Spinal cord (tissue), 10 donors: Measurements from ENCODE around the gene NAALADL2. TPM values are rescaled to one million over a fixed set of nuclear protein-coding genes. Genes with fewer than 3 reads are reported as not detected.

Source experiments
- DNase-seq, 6 donors: peaks; one replicate each; pipeline versions ENCODE4 v3.0.0 to v3.0.0-alpha.2; 2013 to 2015; ENCODE audit warnings: low spot score in 6 of 6, low read depth in 4 of 6
- H3K27ac ChIP-seq: one replicate; pipeline ENCODE4 v1.5.1; 2013; ENCODE audit warnings: low read depth, low read length, control low read depth
- H3K27me3 ChIP-seq: one replicate; pipeline ENCODE4 v1.6.1; 2013; ENCODE audit warnings: low read length; ENCODE audit not compliant: control insufficient read depth, insufficient read depth
- H3K36me3 ChIP-seq: one replicate; pipeline ENCODE4 v1.6.1; 2013; ENCODE audit warnings: low read length; ENCODE audit not compliant: control insufficient read depth, insufficient read depth
- H3K4me1 ChIP-seq: one replicate; pipeline ENCODE4 v1.6.1; 2013; ENCODE audit warnings: low read length; ENCODE audit not compliant: control insufficient read depth, insufficient read depth
- H3K4me3 ChIP-seq: one replicate; pipeline ENCODE4 v1.5.1; 2013; ENCODE audit warnings: low read depth, low read length, control low read depth
- H3K9me3 ChIP-seq: one replicate; pipeline ENCODE4 v1.6.1; 2013; ENCODE audit warnings: low read length; ENCODE audit not compliant: control insufficient read depth, insufficient read depth
- WGBS: methylation state at CpG from one replicate; pipeline ENCODE4 v1.1.5; 2013; ENCODE audit warnings: missing lambda C conversion rate; ENCODE audit not compliant: insufficient coverage; 5-methylcytosine and 5-hydroxymethylcytosine counted together
- polyA plus RNA-seq, 2 donors: library from polyadenylated mRNA; unstranded; fragments of 120-200 nt; gene quantifications; one replicate each; pipeline ENCODE4 v1.2.1, GENCODE V29; 2013; ENCODE audit not compliant: insufficient read length in 2 of 2
- total RNA-seq, 2 donors: library from RNA; depleted of rRNA in 1 of 2; stranded (reverse); fragments of 120-200 nt in 1 of 2; fragments of >200 nt in 1 of 2; gene quantifications; one replicate each; pipeline versions ENCODE4 v1.2.3 to v1.2.4, GENCODE V29; 2013 to 2014
- donor health status: healthy.

NAALADL2 gene
- total and polyA plus RNA-seq, 4 donors, result 2.9 to 24.4 (median 11.1) TPM

GRCh38 chr3:174883881-174884675 is 24.9 kb downstream of the NAALADL2 start:
- no peaks in the 10 kb centered on the region for H3K9me3 ChIP-seq
- no peak overlapping the region for H3K27ac ChIP-seq
- H3K4me1 ChIP-seq, result no peaks in the 10 kb centered on the region
- no peak overlapping the region for H3K4me3 ChIP-seq
- WGBS, result 98% methylated on average over 5 of the region's 6 CpGs
- H3K36me3 ChIP-seq, result no peaks in the 10 kb centered on the region
- DNase-seq, result no peak
- no peaks in the 10 kb centered on the region for H3K27me3 ChIP-seq

DNA sequence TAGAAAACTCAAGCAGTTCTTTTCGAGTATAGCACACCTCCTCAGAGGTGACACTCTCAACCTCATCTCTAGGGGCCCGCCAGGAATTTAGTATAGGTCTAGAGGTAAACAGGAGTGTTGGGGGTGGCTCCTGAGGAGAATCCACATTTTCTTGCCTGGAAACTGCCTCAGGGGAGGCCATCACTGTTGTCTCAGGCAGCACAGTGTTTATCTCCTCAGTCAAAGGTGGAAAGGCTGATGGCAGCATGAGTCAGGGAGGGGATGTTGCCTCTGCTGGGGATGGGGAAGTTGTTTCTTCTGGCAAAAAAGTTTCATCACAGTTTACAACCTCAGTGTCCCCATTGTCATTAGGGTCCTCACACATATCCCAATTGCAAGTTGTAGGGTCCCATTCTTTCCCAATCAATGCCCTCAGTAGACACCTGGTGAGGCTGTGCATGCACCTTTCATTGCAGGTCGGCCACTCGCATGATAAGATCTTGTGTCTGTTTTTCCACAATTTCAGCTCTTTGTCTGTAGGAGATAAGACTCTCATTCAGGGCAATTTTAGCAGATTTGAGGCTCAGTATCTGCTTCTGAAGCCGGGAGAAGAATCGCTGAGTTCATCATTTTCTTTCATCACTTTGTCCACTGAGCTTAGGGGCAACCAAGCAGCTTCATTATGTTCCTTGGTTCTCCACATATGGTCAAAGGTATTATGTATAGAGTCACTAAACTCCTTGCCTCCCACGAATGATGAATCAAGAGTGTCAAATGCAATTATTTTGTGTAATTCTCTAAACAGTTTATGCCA is 25.8 kb downstream of the NAALADL2 start:
- Histone ChIP-seq H3K4me1 (no peaks in the 10 kb centered on the region), H3K9me3 (no peaks in the 10 kb centered on the region), H3K36me3 (no peaks in the 10 kb centered on the region), H3K27me3 (no peaks in the 10 kb centered on the region), H3K27ac (no peak overlapping the region), H3K4me3 (no peak overlapping the region)
- no peak for DNase-seq
- 83% methylated on average over 2 of the region's 7 CpGs for WGBS

DNA sequence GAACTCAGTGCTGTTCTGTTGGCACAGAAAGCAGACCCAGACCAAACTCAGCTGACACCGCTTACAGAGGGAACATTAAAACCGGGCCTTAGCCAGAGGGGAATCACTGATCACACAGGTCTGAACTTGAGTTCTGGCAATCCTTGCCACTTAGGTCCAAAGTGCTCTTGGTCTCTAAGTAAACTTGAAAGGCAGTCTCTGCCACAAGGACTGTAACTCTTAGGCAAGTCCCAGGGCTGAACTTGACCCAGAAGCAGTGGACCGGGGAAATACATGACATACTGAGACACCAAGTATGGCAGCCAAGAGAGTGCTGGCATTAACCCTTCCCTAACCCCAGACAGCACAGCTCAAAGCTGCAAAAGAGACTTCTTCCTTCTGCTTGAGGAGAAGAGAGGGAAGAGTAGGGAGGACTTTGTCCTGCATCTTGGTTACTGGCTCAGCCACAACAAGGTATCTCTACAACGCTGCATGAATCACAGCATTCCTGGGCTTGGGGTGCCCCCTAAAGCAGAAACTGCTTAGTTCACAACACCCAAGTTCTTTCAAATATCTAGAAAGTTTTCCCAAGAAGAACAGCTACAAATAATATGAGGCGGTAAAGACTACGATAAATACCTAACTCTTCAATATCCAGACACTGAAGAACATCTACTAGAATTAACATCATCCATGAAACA is 32.5 kb downstream of the NAALADL2 start:
- WGBS, result 87% methylated on average over 5 of the region's 6 CpGs
- no peaks in the 10 kb centered on the region for H3K9me3 ChIP-seq
- H3K4me3 ChIP-seq, result no peak overlapping the region
- H3K27ac ChIP-seq, result no peak overlapping the region
- no peaks in the 10 kb centered on the region for H3K4me1 ChIP-seq
- H3K36me3 ChIP-seq, result no peaks in the 10 kb centered on the region
- H3K27me3 ChIP-seq, result no peaks in the 10 kb centered on the region
- DNase-seq, result no peak

- H3K4me3 ChIP-seq, result no peak overlapping the region
- no peaks in the 10 kb centered on the region for H3K36me3 ChIP-seq
- no peaks in the 10 kb centered on the region for H3K9me3 ChIP-seq
- H3K4me1 ChIP-seq, result no peaks in the 10 kb centered on the region
- H3K27me3 ChIP-seq, result no peaks in the 10 kb centered on the region
- DNase-seq, result no peak
- no peak overlapping the region for H3K27ac ChIP-seq
Observed at GRCh38 chr3:174907027-174907426, 47.9 kb downstream of the NAALADL2 start.

DNA sequence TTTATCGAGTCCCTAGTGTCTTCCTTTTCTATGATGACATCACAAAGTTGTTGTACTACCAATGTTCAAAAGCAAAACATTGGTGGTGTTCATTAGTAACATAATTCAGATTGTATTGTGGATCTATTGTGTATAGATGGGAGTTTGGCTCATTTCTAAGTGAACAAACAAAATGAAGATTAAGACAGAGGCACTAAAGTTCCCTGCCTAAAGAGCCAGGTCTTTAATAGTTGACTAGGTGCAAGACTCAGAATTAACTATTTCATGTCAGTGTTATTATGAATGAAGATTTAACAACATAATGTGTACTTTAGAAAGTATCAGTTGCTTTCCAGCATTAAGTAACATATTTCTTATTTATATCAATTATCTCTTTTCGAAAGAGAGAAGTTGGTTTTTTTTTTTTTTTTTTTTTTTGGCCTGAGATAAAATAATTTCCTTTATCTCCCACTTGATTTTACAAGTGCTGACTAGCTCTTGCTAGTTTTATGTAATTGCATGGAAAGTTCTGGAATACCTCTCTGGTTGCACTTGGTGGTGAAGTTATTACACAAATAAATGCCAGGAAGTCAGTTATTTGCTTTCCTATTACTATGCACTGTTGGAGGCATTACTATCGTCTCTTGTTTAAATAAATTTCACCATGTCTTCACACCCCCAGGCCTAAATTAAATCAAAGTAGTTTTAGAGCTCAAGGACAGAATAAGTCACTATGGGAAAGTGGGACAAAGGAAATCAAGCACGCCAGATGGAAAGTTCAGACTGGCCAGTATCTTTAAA is 48.7 kb downstream of the NAALADL2 start:
- Histone ChIP-seq H3K27me3 (no peaks in the 10 kb centered on the region), H3K4me1 (no peaks in the 10 kb centered on the region), H3K4me3 (no peak overlapping the region), H3K27ac (no peak overlapping the region), H3K36me3 (no peaks in the 10 kb centered on the region), H3K9me3 (no peaks in the 10 kb centered on the region)
- WGBS, result 33% methylated on average over 1 of the region's 4 CpGs
- DNase-seq, result peak in 1 of 6 donors; percentile 3

DNA sequence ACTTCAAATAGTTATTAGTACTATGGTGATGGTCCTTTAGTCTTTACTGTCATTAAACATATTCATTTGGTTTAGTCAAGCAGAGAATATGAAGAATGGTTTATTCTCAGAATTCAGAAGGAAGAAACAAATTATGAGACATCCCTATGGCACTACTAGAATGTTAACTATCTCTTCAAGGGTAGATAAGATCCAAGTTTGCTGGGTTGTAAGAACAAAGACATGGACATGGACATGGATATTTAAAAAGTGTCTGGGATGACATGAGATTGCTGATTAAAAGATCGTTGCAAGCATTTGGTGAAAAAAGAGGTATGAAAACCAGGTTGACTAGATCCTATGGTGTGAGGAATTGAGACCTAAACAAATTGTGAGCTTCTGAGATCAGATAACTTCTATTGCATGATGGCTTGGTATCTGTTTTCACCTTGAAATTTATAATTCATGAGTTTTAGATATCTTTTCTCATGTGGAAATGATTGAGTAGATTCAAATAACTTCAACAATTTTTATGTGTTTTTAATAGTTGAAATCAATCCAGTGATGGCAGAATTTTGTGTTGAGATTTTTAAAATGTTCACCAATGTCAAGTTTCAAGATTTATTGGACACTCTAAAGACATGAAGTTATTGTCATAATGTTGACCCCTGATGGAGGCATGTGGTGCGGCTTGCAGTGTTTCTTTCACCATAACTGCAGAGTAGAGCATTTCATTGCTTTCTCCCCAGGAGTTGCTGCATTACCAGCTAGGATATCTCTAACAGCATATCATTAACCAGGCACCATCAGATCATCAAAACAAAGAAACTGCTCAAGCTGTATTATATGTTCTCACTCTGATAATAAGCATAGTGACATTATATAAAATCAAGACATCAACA is 72.6 kb downstream of the NAALADL2 start:
- no peaks in the 10 kb centered on the region for H3K36me3 ChIP-seq
- WGBS, result 100% methylated on average over 1 of the region's 2 CpGs
- H3K27ac ChIP-seq, result no peak overlapping the region
- no peak overlapping the region for H3K4me3 ChIP-seq
- no peaks in the 10 kb centered on the region for H3K4me1 ChIP-seq
- no peaks in the 10 kb centered on the region for H3K27me3 ChIP-seq
- no peaks in the 10 kb centered on the region for H3K9me3 ChIP-seq
- no peak for DNase-seq

- Histone ChIP-seq H3K27me3 (no peaks in the 10 kb centered on the region), H3K4me3 (no peak overlapping the region), H3K36me3 (no peaks in the 10 kb centered on the region), H3K9me3 (no peaks in the 10 kb centered on the region), H3K4me1 (no peaks in the 10 kb centered on the region), H3K27ac (no peak overlapping the region)
- DNase-seq, result no peak
- no CpG with 5 or more reads among the region's 4 CpGs for WGBS
Observed at GRCh38 chr3:174936590-174936989, 77.5 kb downstream of the NAALADL2 start.

GRCh38 chr3:174937478-174937877 is 78.3 kb downstream of the NAALADL2 start:
- peak in 2 of 6 donors; percentile 10 to 66 for DNase-seq
- H3K9me3 ChIP-seq, result peaks cover 3% of the 10 kb centered on the region
- no peaks in the 10 kb centered on the region for H3K4me1 ChIP-seq
- no peak overlapping the region for H3K27ac ChIP-seq
- H3K27me3 ChIP-seq, result no peaks in the 10 kb centered on the region
- no peak overlapping the region for H3K4me3 ChIP-seq
- H3K36me3 ChIP-seq, result no peaks in the 10 kb centered on the region
